Measurements from ENCODE around the gene REX1BD. TPM values are rescaled to one million over a fixed set of nuclear protein-coding genes. Genes with fewer than 3 reads are reported as not detected.

REX1BD gene
- total and polyA plus RNA-seq, 2 of the 13 experiments (the other 11 are each of a cell fraction or from before 2014, with no cell fraction given), result 7.5 to 25.4 TPM

DNA sequence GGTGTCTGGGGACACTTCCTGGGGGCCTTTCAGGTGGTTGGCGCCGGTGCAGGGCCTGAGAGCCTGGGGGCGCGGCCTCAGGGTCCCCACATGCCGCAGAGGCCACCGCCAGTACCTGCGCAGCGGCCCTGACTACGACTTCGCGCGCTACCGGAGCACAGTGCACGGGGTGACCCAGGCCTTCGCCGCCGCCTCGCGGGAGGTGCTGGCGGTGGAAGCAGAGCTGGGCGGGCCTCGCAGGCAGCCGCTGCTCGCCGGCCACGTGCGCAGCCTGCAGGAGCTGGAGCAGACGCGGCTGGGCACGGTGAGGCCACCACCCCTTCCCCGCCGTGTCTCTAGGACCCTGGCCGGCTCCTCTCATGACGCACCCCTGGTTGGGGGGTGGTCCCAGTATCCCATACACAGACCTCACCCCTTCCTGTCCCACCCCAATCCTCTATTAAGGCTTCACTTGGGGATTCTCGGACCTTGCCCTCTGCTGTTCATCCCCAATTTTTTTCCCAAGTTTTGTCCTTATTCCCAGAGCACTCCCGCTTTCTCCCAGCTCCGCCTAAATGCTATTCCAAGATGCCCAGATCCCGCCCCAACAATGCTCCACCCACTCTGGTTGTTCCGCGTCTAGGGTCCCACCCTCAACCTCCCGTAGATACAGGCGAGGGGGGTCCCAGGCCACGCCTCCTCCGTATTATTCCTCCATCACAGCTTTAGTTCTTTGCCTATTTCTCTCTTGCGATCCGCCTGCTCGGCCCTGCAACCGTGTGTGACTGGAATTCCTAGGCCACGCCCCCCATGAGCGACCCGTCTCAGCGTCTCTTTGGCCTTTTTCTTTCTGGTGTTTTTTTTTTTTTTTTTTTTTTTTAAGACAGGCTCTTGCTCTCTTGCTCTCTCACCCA is 1.0 kb downstream of the REX1BD start (continued):
- TF ChIP-seq, protein P1, sequence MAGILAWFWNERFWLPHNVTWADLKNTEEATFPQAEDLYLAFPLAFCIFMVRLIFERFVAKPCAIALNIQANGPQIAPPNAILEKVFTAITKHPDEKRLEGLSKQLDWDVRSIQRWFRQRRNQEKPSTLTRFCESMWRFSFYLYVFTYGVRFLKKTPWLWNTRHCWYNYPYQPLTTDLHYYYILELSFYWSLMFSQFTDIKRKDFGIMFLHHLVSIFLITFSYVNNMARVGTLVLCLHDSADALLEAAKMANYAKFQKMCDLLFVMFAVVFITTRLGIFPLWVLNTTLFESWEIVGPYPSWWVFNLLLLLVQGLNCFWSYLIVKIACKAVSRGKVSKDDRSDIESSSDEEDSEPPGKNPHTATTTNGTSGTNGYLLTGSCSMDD (CRISPR knock-in tag; IDR thresholded peaks at IDR 0.05), result 0 out of 2 replicates have a peak, but pooled peaks have one; percentile 48
- TF ChIP-seq, protein P2, sequence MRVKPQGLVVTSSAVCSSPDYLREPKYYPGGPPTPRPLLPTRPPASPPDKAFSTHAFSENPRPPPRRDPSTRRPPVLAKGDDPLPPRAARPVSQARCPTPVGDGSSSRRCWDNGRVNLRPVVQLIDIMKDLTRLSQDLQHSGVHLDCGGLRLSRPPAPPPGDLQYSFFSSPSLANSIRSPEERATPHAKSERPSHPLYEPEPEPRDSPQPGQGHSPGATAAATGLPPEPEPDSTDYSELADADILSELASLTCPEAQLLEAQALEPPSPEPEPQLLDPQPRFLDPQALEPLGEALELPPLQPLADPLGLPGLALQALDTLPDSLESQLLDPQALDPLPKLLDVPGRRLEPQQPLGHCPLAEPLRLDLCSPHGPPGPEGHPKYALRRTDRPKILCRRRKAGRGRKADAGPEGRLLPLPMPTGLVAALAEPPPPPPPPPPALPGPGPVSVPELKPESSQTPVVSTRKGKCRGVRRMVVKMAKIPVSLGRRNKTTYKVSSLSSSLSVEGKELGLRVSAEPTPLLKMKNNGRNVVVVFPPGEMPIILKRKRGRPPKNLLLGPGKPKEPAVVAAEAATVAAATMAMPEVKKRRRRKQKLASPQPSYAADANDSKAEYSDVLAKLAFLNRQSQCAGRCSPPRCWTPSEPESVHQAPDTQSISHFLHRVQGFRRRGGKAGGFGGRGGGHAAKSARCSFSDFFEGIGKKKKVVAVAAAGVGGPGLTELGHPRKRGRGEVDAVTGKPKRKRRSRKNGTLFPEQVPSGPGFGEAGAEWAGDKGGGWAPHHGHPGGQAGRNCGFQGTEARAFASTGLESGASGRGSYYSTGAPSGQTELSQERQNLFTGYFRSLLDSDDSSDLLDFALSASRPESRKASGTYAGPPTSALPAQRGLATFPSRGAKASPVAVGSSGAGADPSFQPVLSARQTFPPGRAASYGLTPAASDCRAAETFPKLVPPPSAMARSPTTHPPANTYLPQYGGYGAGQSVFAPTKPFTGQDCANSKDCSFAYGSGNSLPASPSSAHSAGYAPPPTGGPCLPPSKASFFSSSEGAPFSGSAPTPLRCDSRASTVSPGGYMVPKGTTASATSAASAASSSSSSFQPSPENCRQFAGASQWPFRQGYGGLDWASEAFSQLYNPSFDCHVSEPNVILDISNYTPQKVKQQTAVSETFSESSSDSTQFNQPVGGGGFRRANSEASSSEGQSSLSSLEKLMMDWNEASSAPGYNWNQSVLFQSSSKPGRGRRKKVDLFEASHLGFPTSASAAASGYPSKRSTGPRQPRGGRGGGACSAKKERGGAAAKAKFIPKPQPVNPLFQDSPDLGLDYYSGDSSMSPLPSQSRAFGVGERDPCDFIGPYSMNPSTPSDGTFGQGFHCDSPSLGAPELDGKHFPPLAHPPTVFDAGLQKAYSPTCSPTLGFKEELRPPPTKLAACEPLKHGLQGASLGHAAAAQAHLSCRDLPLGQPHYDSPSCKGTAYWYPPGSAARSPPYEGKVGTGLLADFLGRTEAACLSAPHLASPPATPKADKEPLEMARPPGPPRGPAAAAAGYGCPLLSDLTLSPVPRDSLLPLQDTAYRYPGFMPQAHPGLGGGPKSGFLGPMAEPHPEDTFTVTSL (CRISPR knock-in tag; IDR thresholded peaks at IDR 0.05; ENCODE audit: borderline replicate concordance), result no peak; the same call in 1 of the 2 replicates
- no peak for TF ChIP-seq NONO (IDR thresholded peaks at IDR 0.05)
- TF ChIP-seq NONO (CRISPR knock-in tag; conservative IDR thresholded peaks at IDR 0.05), result no peak
- peak; percentile 98 for TF ChIP-seq ZNF224 (CRISPR knock-in tag; IDR thresholded peaks at IDR 0.05)
- TF ChIP-seq MIXL1 (CRISPR knock-in tag; IDR thresholded peaks at IDR 0.05), result peak; percentile 54; the same call in 1 of the 2 replicates
- TF ChIP-seq ZBTB8A (CRISPR knock-in tag; IDR thresholded peaks at IDR 0.05; ENCODE audit: borderline replicate concordance, low read depth), result 0 out of 2 replicates have a peak, but pooled peaks have one; percentile 7
- no peak; the same call in 1 of the 2 replicates for TF ChIP-seq ZNF784 (CRISPR knock-in tag; IDR thresholded peaks at IDR 0.05; ENCODE audit: borderline replicate concordance)
- TF ChIP-seq, protein P3, sequence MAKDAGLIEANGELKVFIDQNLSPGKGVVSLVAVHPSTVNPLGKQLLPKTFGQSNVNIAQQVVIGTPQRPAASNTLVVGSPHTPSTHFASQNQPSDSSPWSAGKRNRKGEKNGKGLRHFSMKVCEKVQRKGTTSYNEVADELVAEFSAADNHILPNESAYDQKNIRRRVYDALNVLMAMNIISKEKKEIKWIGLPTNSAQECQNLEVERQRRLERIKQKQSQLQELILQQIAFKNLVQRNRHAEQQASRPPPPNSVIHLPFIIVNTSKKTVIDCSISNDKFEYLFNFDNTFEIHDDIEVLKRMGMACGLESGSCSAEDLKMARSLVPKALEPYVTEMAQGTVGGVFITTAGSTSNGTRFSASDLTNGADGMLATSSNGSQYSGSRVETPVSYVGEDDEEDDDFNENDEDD (CRISPR knock-in tag; IDR thresholded peaks at IDR 0.05; ENCODE audit: borderline replicate concordance), result peak; percentile 97
- TF ChIP-seq, protein P4, sequence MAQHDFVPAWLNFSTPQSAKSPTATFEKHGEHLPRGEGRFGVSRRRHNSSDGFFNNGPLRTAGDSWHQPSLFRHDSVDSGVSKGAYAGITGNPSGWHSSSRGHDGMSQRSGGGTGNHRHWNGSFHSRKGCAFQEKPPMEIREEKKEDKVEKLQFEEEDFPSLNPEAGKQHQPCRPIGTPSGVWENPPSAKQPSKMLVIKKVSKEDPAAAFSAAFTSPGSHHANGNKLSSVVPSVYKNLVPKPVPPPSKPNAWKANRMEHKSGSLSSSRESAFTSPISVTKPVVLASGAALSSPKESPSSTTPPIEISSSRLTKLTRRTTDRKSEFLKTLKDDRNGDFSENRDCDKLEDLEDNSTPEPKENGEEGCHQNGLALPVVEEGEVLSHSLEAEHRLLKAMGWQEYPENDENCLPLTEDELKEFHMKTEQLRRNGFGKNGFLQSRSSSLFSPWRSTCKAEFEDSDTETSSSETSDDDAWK (CRISPR knock-in tag; IDR thresholded peaks at IDR 0.05), result no peak
- peak; percentile 96; the same call in 1 of the 2 replicates for TF ChIP-seq PAX8 (CRISPR knock-in tag; IDR thresholded peaks at IDR 0.05; ENCODE audit: borderline replicate concordance)
- TF ChIP-seq PCBP2 (optimal IDR thresholded peaks at IDR 0.05; ENCODE audit: low read depth, low read length, poor library complexity, severe bottlenecking), result peak; percentile 69
- peak; percentile 83; the same call in 1 of the 2 replicates for TF ChIP-seq ZNF343 (CRISPR knock-in tag; IDR thresholded peaks at IDR 0.05)
- no peak for TF ChIP-seq ZNF460 (CRISPR knock-in tag; IDR thresholded peaks at IDR 0.05; ENCODE audit: borderline replicate concordance)
- TF ChIP-seq HDAC1 (CRISPR knock-in tag; IDR thresholded peaks at IDR 0.05), result no peak; the same call in none of the 2 replicates
- no peak for TF ChIP-seq JDP2 (CRISPR knock-in tag; IDR thresholded peaks at IDR 0.05; ENCODE audit: borderline replicate concordance)
- TF ChIP-seq HMG20B (CRISPR knock-in tag; conservative IDR thresholded peaks at IDR 0.05), result no peak; the same call in 1 of the 2 replicates
- TF ChIP-seq NFE2L1 (CRISPR knock-in tag; IDR thresholded peaks at IDR 0.05; ENCODE audit: borderline replicate concordance), result peak; percentile 76; the same call in 1 of the 2 replicates
